Activated naive CD8-positive, alpha-beta T cell (primary cell): Measurements from ENCODE around the gene PFKL.

Experiments used
- H3K27ac Mint-ChIP-seq: one replicate; pipeline ENCODE4 v1.8.0; 2021; ENCODE audit warnings: mixed read lengths
- H3K27me3 Mint-ChIP-seq: one replicate; pipeline ENCODE4 v1.8.0; 2021; ENCODE audit warnings: mixed read lengths
- H3K36me3 Mint-ChIP-seq: one replicate; pipeline ENCODE4 v1.8.0; 2021; ENCODE audit warnings: mixed read lengths
- H3K4me1 Mint-ChIP-seq: one replicate; pipeline ENCODE4 v1.8.0; 2021; ENCODE audit warnings: low read depth, mixed read lengths
- H3K4me3 Mint-ChIP-seq: one replicate; pipeline ENCODE4 v1.8.0; 2021; ENCODE audit warnings: mild to moderate bottlenecking, mixed read lengths
- H3K9me3 Mint-ChIP-seq: one replicate; pipeline ENCODE4 v1.8.0; 2021; ENCODE audit warnings: low read depth, mixed read lengths

Gene PFKL

DNA sequence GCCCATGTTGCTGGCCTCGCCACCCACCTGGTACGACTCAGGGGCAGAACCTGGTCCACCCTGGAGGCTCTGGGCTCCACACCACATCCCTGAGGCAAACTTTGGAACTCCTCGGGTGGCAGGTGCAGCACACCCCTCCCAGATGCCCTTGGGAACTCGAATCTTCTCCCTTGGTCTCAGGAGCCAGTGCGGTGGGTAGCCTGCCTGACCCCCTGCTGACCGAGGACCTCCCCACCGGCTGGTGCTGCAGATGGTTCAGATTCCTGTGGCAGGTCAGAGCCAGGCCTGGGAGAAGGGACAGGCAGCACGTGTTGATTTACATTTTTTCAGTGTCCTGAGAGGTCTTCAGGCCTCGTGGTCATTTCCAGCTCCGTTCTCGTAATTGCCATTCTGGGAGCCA, 45.6 kb downstream of the PFKL start:
- H3K9me3 Mint-ChIP-seq, result no peaks in the 10 kb centered on the region
- H3K4me1 Mint-ChIP-seq, result peaks cover 7% of the 10 kb centered on the region
- no peak overlapping the region for H3K27ac Mint-ChIP-seq
- no peaks in the 10 kb centered on the region for H3K27me3 Mint-ChIP-seq
- H3K36me3 Mint-ChIP-seq, result no peaks in the 10 kb centered on the region
- no peak overlapping the region for H3K4me3 Mint-ChIP-seq

DNA sequence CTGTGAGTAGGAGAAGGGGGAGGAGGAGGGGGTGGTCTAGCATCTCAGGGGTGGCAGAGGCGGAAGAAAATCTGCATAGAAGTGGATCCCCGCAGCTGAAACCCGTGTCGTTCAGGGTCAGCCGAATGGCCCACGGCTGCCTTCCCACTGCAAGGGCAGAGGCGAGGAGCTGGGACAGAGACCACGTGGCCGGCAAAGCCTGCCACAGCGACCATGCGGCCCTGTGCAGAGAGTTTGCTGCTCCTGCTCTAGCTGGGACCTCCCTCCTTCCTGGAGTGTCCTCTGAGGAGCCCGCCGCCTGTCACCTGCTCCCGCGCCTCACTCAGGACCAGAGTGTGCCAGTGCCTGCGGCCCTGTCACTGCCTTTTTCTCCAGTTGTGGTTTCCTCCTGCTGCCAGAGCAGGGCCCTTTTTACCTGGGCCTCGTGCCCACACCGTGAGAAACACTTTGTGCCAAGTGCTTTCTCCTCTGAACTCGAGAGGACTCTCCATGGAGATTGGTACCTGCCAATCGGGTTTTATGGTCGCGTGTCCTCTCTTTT, 48.1 kb downstream of the PFKL start:
- no peaks in the 10 kb centered on the region for H3K9me3 Mint-ChIP-seq
- H3K4me3 Mint-ChIP-seq, result no peak overlapping the region
- no peaks in the 10 kb centered on the region for H3K36me3 Mint-ChIP-seq
- peaks cover 14% of the 10 kb centered on the region for H3K4me1 Mint-ChIP-seq
- no peaks in the 10 kb centered on the region for H3K27me3 Mint-ChIP-seq
- no peak overlapping the region for H3K27ac Mint-ChIP-seq

DNA sequence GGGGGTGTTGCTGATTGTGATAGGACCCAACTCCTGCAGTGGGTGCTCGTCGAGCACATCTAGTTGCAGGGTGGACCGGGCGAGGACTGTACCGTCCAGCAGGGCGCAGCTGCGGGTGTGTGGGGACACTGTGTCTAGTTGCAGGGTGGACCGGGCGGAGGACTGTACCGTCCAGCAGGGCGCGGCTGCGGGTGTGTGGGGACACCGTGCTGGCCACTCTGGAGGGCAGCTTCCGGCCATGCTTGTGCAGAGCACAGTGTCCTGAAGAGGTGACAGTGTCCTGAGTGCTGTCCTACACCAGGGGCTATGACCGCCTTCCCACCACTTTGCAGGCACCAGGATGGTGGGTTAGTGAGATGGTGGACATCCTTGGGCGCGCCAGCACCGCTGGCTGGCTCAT, 49.0 kb downstream of the PFKL start:
- Mint-ChIP-seq H3K27me3 (no peaks in the 10 kb centered on the region), H3K4me3 (no peak overlapping the region), H3K4me1 (peaks cover 23% of the 10 kb centered on the region), H3K36me3 (no peaks in the 10 kb centered on the region), H3K9me3 (no peaks in the 10 kb centered on the region), H3K27ac (no peak overlapping the region)

DNA sequence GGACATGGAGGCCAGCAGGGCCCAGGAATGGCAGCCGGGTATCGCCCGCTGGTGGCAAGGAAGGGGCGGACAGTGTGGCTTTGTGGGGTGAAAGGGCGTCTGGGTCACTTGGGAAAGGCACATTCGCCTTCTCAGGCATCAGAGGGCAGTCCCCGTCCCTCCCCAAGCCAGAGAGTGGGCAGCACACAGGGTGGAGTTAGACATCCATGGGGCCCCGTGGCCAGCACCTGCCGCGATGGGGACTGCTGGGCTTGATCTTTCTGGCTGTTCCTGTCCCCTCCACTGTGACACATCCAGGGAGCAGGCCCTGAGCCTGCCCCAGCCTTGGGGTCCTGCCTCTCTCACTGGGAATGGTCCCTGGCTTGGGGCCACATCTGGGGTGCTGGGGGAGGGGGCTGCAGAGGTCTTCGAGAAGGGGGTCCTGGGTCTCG, 49.6 kb downstream of the PFKL start:
- peak overlapping the region; percentile 20 for H3K4me3 Mint-ChIP-seq
- peaks cover 29% of the 10 kb centered on the region for H3K4me1 Mint-ChIP-seq
- H3K27ac Mint-ChIP-seq, result no peak overlapping the region
- no peaks in the 10 kb centered on the region for H3K9me3 Mint-ChIP-seq
- H3K36me3 Mint-ChIP-seq, result no peaks in the 10 kb centered on the region
- no peaks in the 10 kb centered on the region for H3K27me3 Mint-ChIP-seq

DNA sequence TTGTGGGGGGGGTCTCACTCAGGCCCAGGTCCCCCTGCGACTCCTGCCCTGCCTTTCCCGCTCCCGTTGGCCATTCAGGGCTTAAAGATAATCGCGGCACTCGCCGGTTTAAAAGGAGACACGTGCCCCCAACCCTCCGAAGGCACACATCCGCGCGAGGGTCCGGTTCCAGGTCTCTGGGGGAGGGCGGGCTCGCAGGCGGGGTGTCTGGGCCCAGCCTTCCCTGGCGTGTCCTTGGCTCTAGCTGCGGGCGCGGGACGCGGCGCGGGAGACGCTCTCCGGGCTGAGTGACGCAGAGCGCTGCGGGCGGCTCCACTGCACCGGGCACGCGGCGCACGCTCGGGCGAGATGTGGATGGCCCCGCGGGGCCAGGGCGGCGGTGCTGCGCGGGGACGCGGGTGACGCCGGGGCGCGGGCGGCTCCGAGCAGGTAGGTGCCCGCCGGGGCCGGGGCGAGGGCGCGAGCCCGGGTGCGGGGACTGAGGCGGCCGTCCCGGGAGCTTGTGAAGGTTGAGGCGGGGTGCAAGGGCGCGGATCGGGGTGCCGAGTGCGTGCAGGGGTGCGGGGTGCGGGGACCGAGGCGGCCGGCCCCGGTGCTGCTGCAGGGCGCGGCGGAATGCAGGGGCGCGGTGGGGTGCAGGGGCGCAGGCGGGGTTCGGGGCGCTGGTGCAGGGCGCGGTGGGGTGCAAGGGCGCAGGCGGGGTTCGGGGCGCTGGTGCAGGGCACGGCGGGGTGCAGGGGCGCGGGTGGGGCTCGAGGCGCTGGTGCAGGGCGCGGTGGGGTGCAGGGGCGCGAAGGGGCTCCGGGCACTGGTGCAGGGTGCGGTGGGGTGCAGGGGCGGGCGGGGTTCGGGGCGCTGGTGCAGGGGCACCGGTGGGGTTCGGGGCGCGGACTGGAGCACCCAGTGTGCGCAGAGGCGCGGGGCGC, 50.3 kb downstream of the PFKL start:
- Mint-ChIP-seq H3K4me1 (peaks cover 35% of the 10 kb centered on the region), H3K36me3 (no peaks in the 10 kb centered on the region), H3K9me3 (no peaks in the 10 kb centered on the region), H3K27ac (no peak overlapping the region), H3K27me3 (no peaks in the 10 kb centered on the region), H3K4me3 (no peak overlapping the region)

DNA sequence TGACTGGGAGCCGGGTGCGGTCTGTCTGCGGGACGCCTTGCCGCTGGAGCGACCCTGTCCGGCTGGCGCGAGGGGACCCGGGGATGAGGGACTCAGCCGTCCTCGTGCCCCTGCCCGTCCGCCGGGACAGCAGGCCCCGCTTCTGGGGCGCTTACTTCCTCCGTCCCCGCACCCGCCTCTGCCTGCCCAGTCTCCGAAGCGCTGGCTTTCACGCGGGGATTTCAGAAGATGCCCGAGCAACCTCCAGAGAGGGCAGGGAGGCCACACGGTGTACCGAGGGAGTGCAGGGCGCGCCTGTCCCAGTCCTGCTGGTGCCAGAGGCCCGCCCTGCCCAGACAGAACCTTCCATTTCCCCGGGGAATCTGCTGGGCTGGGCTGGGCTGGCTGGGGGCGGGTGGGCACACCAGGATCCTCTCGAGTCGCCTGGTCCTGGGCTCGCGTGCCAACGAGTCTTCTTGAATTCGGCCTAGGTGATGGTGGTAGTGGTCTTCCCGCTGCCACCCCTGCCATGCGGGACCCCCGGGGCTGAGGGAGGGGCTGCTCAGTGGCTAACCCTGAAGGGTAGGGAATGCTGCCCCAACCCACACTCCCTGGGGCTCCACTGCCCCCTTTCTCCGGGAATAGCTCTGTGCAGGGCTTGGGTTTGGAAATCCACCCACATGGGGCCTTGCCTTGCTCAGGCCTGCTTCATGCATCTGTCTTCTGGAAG, 51.1 kb downstream of the PFKL start:
- H3K4me3 Mint-ChIP-seq, result peak overlapping the region; percentile 13
- H3K4me1 Mint-ChIP-seq, result peaks cover 42% of the 10 kb centered on the region
- H3K9me3 Mint-ChIP-seq, result no peaks in the 10 kb centered on the region
- peaks cover 3% of the 10 kb centered on the region for H3K36me3 Mint-ChIP-seq
- no peak overlapping the region for H3K27ac Mint-ChIP-seq
- H3K27me3 Mint-ChIP-seq, result no peaks in the 10 kb centered on the region

DNA sequence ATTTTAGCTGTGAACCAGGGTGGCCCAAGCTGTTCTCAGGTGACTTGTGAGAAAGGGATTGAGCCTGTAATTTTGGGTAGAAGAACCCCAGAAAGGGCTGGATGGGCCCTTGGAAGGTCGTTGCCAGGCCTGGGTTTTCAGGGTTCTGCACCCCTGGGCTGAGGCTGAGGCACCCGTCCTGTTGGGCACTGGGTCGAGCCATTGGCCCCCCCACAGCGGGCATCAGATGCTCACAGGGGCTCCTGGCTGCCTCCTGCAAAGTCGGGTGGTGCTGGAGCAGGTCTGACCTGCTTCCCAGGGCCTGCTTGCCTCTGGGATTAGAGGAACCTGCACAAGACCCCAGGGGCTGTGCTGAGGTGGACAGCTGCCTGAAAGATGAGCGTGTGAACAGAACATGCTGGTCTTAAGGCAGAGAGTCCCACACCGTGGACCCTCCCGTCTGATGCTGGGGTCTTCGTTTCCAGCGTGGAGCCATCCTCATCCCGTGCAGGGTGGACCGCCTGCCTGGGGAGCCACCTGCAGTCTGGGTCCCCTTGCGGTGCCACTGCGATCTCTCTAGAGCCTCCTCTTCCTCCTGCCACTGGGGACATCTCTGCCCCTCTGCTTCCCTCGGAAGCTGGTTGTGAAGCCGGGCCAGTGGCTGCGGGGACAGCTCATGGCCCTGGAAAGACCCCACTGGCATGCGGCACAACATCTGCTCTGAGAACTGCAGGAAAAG, 51.8 kb downstream of the PFKL start:
- H3K36me3 Mint-ChIP-seq, result peaks cover 3% of the 10 kb centered on the region
- H3K4me1 Mint-ChIP-seq, result peaks cover 48% of the 10 kb centered on the region
- H3K9me3 Mint-ChIP-seq, result no peaks in the 10 kb centered on the region
- no peak overlapping the region for H3K27ac Mint-ChIP-seq
- no peaks in the 10 kb centered on the region for H3K27me3 Mint-ChIP-seq
- H3K4me3 Mint-ChIP-seq, result no peak overlapping the region

DNA sequence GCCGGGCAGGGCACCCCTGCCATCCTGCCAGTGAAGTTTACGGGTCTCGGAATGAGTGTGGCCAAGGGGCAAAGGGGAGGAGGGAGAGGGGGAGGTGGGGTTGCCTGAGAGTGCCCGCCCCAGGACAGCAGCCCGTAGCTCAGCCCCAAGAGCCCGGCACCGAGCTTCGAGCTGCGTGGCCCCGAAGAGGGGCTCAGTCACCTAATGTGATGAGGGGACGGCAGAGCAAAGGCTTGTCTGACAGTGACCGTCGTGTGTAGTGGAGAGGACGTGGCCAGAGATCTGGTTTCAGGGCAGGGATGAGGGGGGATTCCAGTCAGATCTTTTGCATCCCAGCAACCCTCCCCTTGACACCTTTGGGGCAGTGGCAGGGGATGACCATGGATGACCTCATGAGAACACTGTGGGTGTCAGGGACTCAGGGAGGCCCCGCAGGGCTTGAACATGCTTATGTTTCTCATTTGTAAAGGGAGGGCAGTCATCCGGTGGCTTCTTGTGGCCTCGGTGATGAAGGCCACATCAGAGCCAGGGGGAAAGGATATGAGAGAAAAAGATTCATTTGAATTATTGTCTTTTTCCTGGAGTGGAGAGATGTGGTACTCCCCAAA, 52.5 kb downstream of the PFKL start:
- no peaks in the 10 kb centered on the region for H3K9me3 Mint-ChIP-seq
- H3K36me3 Mint-ChIP-seq, result peaks cover 3% of the 10 kb centered on the region
- peak overlapping the region; percentile 77 for H3K4me3 Mint-ChIP-seq
- H3K27me3 Mint-ChIP-seq, result no peaks in the 10 kb centered on the region
- peaks cover 51% of the 10 kb centered on the region for H3K4me1 Mint-ChIP-seq
- H3K27ac Mint-ChIP-seq, result no peak overlapping the region

DNA sequence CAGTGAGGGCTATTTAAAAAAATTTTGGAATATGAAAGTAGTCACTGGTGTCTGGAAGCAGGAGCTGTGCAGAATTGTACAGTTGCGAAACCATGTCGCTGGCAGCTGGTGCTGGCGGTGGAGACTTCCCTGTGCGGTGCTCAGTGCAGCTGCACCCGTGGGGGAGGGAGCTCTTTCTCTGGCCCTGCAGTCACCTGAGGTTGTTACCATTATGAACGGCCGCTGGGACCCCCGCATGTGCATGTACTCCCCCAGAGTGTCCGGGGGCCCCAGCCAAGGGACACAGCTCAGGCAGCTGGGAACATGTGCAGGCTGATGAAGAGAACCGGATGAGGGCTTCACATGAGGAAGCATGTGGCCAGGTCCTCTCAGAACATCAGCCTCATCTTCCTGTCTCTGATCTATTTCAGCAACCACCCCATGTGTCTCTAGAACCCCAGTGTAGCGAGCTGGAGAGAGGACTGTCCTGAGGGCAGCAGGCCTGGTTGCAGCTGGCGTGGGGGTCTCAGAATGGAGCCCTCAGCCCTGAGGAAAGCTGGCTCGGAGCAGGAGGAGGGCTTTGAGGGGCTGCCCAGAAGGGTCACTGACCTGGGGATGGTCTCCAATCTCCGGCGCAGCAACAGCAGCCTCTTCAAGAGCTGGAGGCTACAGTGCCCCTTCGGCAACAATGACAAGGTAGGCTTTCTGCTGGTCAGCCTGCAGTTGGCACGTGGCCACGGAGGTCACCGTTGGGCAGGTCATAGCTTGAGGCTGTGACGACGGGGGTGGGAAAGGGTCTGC, 53.5 kb downstream of the PFKL start, which contains the start of gene TRPM2:
TRPM2 (plus strand) TSS at position 431 of the 780 bp plus-strand sequence; CDS start at position 511, 80 bp downstream.
- Mint-ChIP-seq H3K36me3 (peaks cover 3% of the 10 kb centered on the region), H3K4me3 (peak within 1 kb of the TSS; percentile 77), H3K27me3 (no peaks in the 10 kb centered on the region), H3K9me3 (no peaks in the 10 kb centered on the region), H3K27ac (peak within 1 kb of the TSS; percentile 84), H3K4me1 (peaks cover 50% of the 10 kb centered on the region)

DNA sequence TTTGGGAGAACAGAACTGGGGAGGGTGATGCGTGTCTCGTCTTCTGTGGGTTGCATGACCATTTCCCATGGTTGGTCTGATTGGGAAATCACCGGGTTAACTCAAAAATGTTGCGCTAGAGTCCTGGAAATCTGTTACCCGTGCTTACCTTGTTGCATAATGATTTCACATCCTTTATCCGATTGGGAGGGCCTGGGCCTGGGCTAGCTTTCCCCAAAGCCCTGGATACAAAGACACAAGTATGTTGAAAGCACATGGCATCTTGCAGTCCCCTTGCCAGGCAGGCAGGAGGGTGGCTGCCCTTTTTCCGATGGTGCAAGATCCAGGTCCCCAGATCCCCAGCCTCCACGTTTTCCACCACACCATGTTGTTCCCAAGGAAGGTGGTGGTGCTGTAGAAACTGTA, 54.1 kb downstream of the PFKL start:
- H3K27ac Mint-ChIP-seq, result peak overlapping the region; percentile 84
- peak overlapping the region; percentile 51 for H3K4me3 Mint-ChIP-seq
- no peaks in the 10 kb centered on the region for H3K27me3 Mint-ChIP-seq
- H3K36me3 Mint-ChIP-seq, result peaks cover 3% of the 10 kb centered on the region
- H3K9me3 Mint-ChIP-seq, result no peaks in the 10 kb centered on the region
- H3K4me1 Mint-ChIP-seq, result peaks cover 48% of the 10 kb centered on the region

DNA sequence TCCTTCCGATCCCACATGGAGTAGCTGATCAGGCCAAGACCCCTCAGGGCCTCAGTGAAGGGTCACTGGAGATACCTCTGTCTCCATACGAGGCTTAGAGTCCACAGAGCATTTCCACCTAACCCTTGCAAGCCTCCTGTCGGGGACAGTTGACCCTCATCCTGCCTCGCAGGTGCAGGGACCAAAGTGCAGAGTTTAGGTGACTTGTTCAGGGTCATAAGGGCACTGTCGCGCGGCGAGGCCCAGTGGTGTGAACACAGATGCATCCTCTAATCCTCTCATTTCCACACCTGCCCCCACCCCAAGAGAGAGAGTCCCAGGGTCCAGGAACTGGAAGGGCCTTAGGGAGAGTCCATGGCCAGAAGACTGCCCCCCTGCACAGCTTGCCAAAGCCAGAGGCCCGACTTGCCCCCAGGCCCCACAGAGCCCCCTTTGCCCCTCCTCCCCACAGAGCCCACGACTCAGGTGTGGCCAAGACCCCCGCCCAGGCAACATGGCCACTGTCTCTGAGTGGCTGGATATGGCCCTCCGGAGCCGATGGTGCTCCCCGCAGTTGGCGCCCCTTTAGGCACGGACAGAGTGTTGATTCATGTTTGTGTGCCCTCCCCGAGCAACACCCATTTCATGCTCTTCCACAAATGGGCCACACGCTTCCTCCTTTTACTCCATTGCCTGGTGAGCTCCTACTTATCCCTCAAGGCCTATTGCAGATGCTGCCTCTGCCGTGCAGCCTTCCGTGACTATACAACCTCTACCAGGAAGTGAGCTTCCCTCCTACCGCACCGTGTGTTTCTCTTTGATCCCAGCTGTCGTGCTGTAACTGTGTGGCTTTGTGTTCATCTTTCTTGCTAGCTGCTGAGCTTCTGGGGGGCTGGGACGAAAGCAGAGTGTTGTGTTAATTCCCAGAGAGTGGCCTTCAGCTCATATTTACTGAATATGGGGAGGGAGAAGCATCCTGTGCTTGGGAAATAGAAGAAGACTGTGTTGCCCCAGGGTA, 55.2 kb downstream of the PFKL start:
- no peaks in the 10 kb centered on the region for H3K9me3 Mint-ChIP-seq
- peaks cover 3% of the 10 kb centered on the region for H3K36me3 Mint-ChIP-seq
- no peaks in the 10 kb centered on the region for H3K27me3 Mint-ChIP-seq
- H3K4me1 Mint-ChIP-seq, result peaks cover 50% of the 10 kb centered on the region
- H3K4me3 Mint-ChIP-seq, result peak overlapping the region; percentile 65
- peak overlapping the region; percentile 72 for H3K27ac Mint-ChIP-seq

DNA sequence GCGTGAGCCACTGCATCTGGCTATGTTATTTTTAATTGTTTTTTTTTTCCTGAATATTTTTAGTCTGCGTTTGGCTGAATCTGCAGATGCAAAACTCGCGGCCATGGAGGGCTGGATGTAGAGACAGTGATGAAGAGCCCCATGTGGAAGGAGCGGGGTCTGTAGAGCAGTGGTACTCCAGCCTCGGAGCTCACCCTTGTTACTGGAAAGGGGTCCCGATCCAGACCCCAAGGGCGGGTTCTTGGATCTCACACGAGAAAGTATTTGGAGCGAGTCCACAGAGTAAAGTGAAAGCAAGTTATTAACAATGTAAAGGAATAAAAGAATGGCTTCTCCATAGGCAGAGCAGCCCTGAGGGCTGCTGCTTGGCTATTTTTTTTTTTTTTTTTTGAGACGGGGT, 56.3 kb downstream of the PFKL start:
- peaks cover 52% of the 10 kb centered on the region for H3K4me1 Mint-ChIP-seq
- no peak overlapping the region for H3K4me3 Mint-ChIP-seq
- no peaks in the 10 kb centered on the region for H3K27me3 Mint-ChIP-seq
- no peaks in the 10 kb centered on the region for H3K9me3 Mint-ChIP-seq
- no peak overlapping the region for H3K27ac Mint-ChIP-seq
- H3K36me3 Mint-ChIP-seq, result peaks cover 3% of the 10 kb centered on the region

DNA sequence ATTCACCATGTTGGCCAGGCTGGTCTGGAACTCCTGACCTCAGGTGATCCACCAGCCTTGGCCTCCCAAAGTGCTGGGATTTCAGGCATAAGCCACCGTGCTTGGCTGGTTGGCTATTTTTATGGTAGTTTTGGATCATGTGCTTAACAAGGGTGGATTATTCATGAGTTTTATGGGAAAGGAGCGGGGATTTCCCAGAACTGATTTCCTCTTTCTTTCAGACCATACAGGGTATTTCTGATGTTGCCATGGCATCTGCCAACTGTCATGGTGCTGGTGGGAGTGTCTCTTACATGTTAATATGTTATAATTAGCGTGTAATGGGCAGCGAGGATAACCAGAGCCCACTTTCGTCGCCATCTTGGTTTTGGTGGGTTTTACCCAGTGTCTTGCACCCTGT, 56.8 kb downstream of the PFKL start:
- H3K9me3 Mint-ChIP-seq, result no peaks in the 10 kb centered on the region
- H3K4me1 Mint-ChIP-seq, result peaks cover 50% of the 10 kb centered on the region
- no peak overlapping the region for H3K4me3 Mint-ChIP-seq
- no peaks in the 10 kb centered on the region for H3K27me3 Mint-ChIP-seq
- no peak overlapping the region for H3K27ac Mint-ChIP-seq
- H3K36me3 Mint-ChIP-seq, result peaks cover 3% of the 10 kb centered on the region
